Epithelial cell of prostate (primary cell): ENCODE results near the gene KLHL35.

Experiments used
- DNase-seq: peaks from one replicate; pipeline ENCODE4 v3.0.0-alpha.2; 2011; ENCODE audit warnings: low read depth, low spot score
- H3K27ac ChIP-seq: fragments of 450-650 bp; 2 replicates; pipeline ENCODE4 v1.5.1; 2017; ENCODE audit warnings: mild to moderate bottlenecking

Gene KLHL35

GRCh38 chr11:75470476-75471080, 37.6 kb upstream of the KLHL35 start:
- no peak for DNase-seq

GRCh38 chr11:75469785-75470405, 36.9 kb upstream of the KLHL35 start:
- no peak overlapping the region for H3K27ac ChIP-seq
- no peak for DNase-seq

More at GRCh38 chr11:75470476-75471080, 37.6 kb upstream of the KLHL35 start:
- H3K27ac ChIP-seq = no peak overlapping the region

- no peak for DNase-seq
- H3K27ac ChIP-seq = no peak overlapping the region
Observed at GRCh38 chr11:75468534-75469340, 35.7 kb upstream of the KLHL35 start.

GRCh38 chr11:75467881-75468280, 34.9 kb upstream of the KLHL35 start:
- no peak overlapping the region for H3K27ac ChIP-seq
- no peak for DNase-seq

- DNase-seq = no peak
- H3K27ac ChIP-seq = no peak overlapping the region
Observed at GRCh38 chr11:75467311-75467710, 34.3 kb upstream of the KLHL35 start.

- no peak for DNase-seq
Observed at GRCh38 chr11:75465701-75466531, 32.9 kb upstream of the KLHL35 start.

GRCh38 chr11:75463106-75463774, 30.2 kb upstream of the KLHL35 start:
- DNase-seq = no peak
- no peak overlapping the region for H3K27ac ChIP-seq

More at GRCh38 chr11:75465701-75466531, 32.9 kb upstream of the KLHL35 start:
- no peak overlapping the region for H3K27ac ChIP-seq

GRCh38 chr11:75462117-75462653, 29.2 kb upstream of the KLHL35 start:
- H3K27ac ChIP-seq = no peak overlapping the region
- no peak for DNase-seq

- no peak overlapping the region for H3K27ac ChIP-seq
- no peak for DNase-seq
Observed at GRCh38 chr11:75461151-75461550, 28.1 kb upstream of the KLHL35 start.

GRCh38 chr11:75456596-75457183, 23.7 kb upstream of the KLHL35 start:
- no peak overlapping the region for H3K27ac ChIP-seq
- no peak for DNase-seq

GRCh38 chr11:75454987-75455386, 22.0 kb upstream of the KLHL35 start:
- DNase-seq = no peak
- H3K27ac ChIP-seq = no peak overlapping the region

- no peak overlapping the region for H3K27ac ChIP-seq
- DNase-seq = no peak
Observed at GRCh38 chr11:75453916-75454655, 21.1 kb upstream of the KLHL35 start.

GRCh38 chr11:75450826-75451821, 18.1 kb upstream of the KLHL35 start:
- H3K27ac ChIP-seq = no peak overlapping the region
- DNase-seq = no peak

GRCh38 chr11:75450236-75450635, 17.2 kb upstream of the KLHL35 start:
- DNase-seq = no peak
- no peak overlapping the region for H3K27ac ChIP-seq

- no peak for DNase-seq
- H3K27ac ChIP-seq = no peak overlapping the region
Observed at GRCh38 chr11:75449776-75450175, 16.8 kb upstream of the KLHL35 start.

GRCh38 chr11:75449271-75449670, 16.3 kb upstream of the KLHL35 start:
- H3K27ac ChIP-seq = no peak overlapping the region
- no peak for DNase-seq

GRCh38 chr11:75447415-75447814, 14.4 kb upstream of the KLHL35 start:
- no peak for DNase-seq
- H3K27ac ChIP-seq = no peak overlapping the region
